Stimulated activated effector memory CD8-positive, alpha-beta T cell treated with anti-CD3 and anti-CD28 coated beads, Interleukin-12 subunit alpha, Interleukin-12 subunit beta, amount 100 ng/mL, for 72 hours (primary cell): ENCODE results near the gene SPRED2.

Source experiments
- ATAC-seq: fragments of 150-1000 bp; cut with Tn5 transposase; 2 replicates; pipeline ENCODE4 v1.10.0; 2021
- DNase-seq, 2 donors: peaks; one replicate each; pipeline ENCODE4 v3.0.0; 2021 to 2022; ENCODE audit warnings: low spot score in 2 of 2
- H3K27ac Mint-ChIP-seq: one replicate; pipeline ENCODE4 v1.8.0; 2022; ENCODE audit warnings: mild to moderate bottlenecking, mixed read lengths
- H3K36me3 Mint-ChIP-seq: one replicate; pipeline ENCODE4 v1.8.0; 2022; ENCODE audit warnings: mild to moderate bottlenecking, mixed read lengths
- H3K4me1 Mint-ChIP-seq: one replicate; pipeline ENCODE4 v1.8.0; 2022; ENCODE audit warnings: mixed read lengths
- H3K4me3 Mint-ChIP-seq: one replicate; pipeline ENCODE4 v1.8.0; 2022; ENCODE audit warnings: mild to moderate bottlenecking, mixed read lengths
- H3K9me3 Mint-ChIP-seq: one replicate; pipeline ENCODE4 v1.8.0; 2022; ENCODE audit warnings: mixed read lengths

Gene SPRED2

DNA sequence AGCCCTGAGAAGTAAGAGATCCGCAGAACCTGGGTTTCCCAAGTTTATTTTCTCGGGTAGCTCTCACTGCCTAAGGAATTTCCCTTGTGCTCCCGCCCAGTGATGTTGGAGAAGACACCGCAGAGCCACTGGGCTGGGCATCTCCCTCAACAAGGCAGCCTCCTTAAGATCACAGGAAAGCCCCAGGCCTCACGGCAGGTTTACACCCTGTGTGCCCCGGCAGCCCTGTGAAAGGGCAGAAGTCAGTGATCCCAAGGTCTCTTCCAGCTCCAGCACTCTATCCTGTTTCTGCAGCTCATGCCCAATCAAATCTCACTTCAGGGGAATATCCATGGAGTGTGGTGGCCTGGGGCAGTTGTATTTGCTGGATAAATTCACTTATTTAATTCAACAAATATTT lies 138.3 kb downstream of the SPRED2 start:
- DNase-seq = no peak
- Mint-ChIP-seq H3K27ac (no peak overlapping the region), H3K4me1 (peaks cover 10% of the 10 kb centered on the region), H3K4me3 (no peak overlapping the region), H3K36me3 (peaks cover 2% of the 10 kb centered on the region), H3K9me3 (no peaks in the 10 kb centered on the region)
- ATAC-seq = no peak

DNA sequence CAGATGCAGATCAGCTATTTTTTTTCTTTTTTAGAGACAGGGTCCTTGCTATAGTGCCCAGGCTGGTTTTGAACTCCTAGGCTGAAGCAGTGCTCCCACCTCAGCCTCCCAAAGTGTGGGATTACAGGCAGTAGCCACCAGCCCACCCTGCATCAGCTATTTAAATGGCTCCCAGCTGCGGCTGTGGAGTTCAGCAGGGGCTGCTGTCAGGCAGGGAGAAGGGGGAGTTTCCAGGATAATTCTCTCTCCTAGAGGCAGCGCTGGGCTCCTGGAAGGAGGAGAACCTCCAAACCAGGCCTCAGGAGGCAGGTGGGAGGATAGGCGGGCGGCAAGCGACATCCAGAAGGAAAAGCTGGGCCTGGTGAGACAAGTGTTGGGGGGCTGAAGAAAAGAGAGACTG lies 139.0 kb downstream of the SPRED2 start:
- DNase-seq = no peak
- no peak overlapping the region for H3K4me3 Mint-ChIP-seq
- H3K4me1 Mint-ChIP-seq = peaks cover 6% of the 10 kb centered on the region
- H3K36me3 Mint-ChIP-seq = no peaks in the 10 kb centered on the region
- ATAC-seq = no peak
- no peak overlapping the region for H3K27ac Mint-ChIP-seq
- H3K9me3 Mint-ChIP-seq = no peaks in the 10 kb centered on the region

DNA sequence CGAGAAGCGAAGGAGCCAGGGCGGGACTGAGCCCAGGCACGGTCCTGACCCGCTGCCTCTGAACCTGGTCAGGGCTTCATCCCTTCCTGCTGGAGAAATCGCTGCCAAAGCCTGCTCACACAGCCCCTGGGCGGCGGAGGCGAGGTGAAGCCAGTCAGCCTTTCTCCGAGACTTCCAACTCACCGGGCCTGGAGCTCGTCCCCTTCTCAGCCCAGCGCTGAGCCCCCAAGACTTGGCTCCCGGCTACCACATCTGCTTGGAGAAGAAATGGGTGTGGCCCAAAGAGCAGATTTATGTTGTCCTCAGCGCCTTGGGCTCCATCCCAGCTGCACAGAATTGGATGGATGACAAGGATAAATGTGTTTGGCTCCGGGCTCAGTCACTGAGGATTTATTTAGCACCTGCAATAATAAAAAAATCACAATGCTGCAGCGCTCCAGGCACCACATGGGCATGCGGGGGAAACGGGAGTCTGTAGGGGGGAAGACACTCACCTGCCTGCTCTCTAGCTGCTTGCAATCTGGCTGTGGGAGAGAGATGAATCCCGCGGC lies 139.9 kb downstream of the SPRED2 start:
- no peaks in the 10 kb centered on the region for H3K9me3 Mint-ChIP-seq
- DNase-seq = no peak
- no peaks in the 10 kb centered on the region for H3K4me1 Mint-ChIP-seq
- no peaks in the 10 kb centered on the region for H3K36me3 Mint-ChIP-seq
- no peak overlapping the region for H3K27ac Mint-ChIP-seq
- ATAC-seq = no peak
- H3K4me3 Mint-ChIP-seq = no peak overlapping the region

DNA sequence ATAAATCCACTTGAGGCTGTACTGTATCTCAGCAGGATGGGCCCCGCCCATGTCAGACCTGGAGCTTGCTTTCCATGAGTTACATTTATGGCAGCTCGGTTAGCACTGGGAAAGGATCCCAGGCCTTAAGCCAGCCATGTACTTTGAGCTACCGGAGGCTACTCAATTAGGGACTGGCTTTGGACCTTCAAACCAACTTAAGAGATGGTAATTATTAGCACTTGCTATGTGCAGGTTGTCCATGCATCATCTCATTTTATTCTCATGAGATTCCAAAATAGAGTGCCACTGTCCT lies 140.3 kb downstream of the SPRED2 start:
- Mint-ChIP-seq H3K4me3 (no peak overlapping the region), H3K9me3 (no peaks in the 10 kb centered on the region), H3K27ac (no peak overlapping the region), H3K4me1 (no peaks in the 10 kb centered on the region), H3K36me3 (no peaks in the 10 kb centered on the region)
- ATAC-seq (no peak), DNase-seq (no peak)

DNA sequence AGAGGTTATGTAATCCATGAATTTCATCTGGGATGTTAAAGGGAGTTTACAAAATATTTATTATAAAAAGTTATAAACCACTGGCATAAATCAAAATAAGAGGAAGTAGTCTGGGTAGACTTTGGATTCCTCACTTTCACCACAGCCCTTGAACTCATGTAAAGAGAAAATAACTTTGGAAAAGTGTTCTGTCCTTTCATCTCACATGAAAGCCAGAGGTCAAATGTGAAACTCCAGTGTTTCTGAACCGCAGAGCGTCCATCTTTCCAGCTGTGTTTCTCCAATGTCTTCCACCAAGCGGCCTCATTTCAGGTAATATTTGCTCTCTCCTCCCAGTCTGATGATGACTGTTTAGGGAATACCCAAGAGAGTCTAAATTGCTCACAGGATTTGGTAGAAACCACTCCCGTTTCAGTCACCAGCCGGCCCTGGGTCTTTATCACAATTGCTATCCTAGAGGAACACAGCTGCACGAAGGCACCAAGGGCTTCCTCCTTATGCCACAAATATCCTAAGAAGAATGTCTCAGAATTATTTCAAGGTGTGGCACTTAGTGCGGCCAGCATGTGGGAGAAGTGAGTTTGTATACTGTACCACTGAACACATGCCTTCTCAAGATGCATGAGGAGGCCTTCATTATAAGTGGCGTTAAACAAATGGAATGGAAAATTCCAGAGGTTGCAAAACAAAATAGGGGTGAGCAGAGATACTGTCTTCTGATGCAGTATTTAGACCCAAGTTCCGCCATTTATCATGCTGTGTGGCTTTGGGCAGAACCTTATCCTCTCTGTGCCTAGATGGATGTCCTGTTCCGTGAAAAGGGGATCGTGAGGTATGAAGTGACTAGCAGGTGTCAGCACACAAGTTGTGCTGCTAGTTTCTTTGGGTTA lies 140.9 kb downstream of the SPRED2 start:
- Mint-ChIP-seq H3K27ac (no peak overlapping the region), H3K36me3 (no peaks in the 10 kb centered on the region), H3K9me3 (no peaks in the 10 kb centered on the region), H3K4me3 (no peak overlapping the region), H3K4me1 (no peaks in the 10 kb centered on the region)
- DNase-seq (no peak), ATAC-seq (no peak)

DNA sequence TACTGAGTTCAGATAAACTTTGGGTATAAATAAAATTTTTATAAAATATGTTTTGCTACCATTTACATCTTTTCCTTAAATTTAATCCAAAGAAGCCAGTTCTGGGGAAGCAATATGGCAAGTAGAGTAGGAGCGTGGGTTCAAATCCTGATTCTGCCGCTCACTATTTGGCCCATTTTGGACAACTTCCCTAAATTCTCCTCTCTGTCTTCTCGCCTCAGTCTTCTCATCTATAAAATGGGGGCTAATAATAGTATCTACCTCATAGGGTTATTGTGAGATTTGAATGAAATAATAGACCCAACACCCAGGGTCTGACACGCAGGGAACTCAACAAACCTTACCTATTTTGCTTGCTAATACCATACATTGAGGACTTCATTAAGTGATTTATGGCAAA lies 145.0 kb downstream of the SPRED2 start:
- Mint-ChIP-seq H3K4me1 (no peaks in the 10 kb centered on the region), H3K36me3 (no peaks in the 10 kb centered on the region), H3K9me3 (no peaks in the 10 kb centered on the region), H3K27ac (no peak overlapping the region), H3K4me3 (no peak overlapping the region)
- ATAC-seq = no peak
- DNase-seq = no peak

DNA sequence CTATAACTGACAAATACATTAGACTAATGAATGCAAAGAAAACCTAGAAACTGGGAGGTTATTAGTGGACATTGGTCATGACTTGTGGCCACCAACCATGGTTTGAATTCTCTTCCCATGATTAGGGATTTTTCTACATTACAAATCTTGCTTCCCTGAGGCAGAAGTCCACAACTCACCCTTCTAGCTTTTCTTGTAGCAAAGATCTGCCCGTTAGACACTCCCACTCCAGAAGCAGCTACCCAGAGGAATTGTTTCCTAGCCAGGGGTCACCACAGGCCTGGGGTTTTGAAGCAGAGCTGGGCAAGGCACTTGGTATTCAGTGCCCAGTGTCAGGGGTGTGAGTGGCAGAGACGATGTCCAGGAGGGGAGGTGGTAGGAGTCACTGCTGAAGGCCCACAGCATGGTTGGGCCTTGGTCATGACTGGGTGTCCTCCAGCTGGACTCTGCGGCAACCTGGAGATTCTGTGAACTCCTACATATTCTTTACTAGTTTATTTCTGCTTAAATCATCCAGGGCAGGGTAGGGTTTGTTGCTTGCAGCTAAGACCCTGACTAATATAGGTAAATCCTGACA lies 149.8 kb downstream of the SPRED2 start:
- DNase-seq (no peak), ATAC-seq (no peak)
- no peaks in the 10 kb centered on the region for H3K36me3 Mint-ChIP-seq
- H3K4me3 Mint-ChIP-seq = no peak overlapping the region
- H3K9me3 Mint-ChIP-seq = no peaks in the 10 kb centered on the region
- no peak overlapping the region for H3K27ac Mint-ChIP-seq
- H3K4me1 Mint-ChIP-seq = peaks cover 11% of the 10 kb centered on the region

DNA sequence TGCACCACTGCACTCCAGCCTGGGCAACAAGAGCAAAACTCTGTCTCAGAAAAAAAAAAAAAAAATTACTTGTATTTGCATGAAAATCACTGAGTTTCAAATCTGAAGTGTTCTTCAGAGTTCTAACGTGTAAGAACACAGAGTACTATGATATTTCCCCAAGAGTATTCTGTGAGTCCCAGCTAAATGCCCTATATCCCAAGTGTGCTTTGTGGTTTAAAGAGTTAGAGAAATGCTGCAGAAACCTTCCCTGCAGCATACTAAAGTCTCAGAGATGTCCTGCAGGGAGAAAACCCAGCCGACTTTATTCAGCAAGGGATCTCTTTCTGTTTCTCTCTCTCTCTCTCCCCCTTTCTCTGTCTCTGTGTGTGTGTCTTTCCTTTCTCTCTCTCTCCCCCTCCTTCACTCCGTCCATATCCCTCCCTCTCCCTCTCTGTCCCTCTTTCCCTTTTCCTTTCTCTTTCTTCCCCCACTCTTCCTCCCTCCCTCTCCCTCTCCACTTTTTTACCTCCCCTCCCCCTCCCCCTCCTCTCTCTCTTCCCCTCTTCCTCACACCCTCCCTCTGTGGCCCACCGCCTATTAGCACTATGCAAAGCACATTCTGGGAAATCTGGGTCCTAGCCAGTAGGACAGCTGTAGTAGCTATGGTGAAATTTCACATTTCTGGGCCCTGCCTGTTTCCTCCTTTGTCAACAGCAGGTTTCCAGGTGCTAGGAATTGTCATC lies 150.6 kb downstream of the SPRED2 start:
- no peak overlapping the region for H3K27ac Mint-ChIP-seq
- ATAC-seq = no peak
- H3K36me3 Mint-ChIP-seq = no peaks in the 10 kb centered on the region
- no peaks in the 10 kb centered on the region for H3K9me3 Mint-ChIP-seq
- DNase-seq = no peak
- peaks cover 11% of the 10 kb centered on the region for H3K4me1 Mint-ChIP-seq
- no peak overlapping the region for H3K4me3 Mint-ChIP-seq

DNA sequence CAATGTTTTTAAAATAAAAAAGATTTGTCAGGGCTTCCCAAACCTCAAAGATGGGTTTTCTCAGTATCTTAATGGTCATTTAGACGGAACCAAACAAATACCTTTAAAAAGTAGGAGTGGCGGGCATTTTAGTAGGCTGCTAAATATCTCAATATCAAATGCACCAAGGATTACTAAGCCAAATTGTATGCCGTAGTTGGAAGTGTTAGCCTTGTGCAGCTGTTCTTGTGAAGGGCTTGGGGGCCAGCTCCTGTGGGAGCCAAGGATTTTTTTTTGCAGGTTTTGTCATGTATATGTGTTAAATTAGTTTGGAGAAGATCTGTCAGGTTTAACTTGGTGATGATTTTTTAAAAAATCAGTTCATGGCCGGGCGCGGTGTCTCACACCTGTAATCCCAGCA lies 152.6 kb downstream of the SPRED2 start:
- DNase-seq = no peak
- ATAC-seq = no peak

DNA sequence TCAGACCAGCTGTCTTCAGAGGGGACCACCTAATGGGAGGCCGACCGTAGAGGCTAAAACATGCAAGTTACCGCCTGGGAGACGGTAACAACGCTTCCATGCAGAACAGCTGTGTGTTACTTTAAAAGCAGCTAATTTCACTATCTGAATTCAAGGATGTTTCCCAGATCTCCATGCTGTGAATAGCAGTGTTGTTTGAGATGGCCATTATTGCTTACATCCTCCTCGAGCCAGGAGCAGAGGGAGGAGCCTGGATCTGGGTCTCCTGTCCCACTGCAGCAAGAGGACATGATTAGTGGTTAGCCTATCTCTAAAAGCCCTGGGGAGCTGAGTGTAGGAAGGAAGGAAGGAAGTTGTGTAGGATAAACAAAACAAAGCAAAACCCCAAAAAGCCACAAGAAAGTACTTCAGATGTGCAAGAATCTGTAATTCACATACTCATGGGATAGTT lies 153.8 kb downstream of the SPRED2 start:
- Mint-ChIP-seq H3K4me3 (no peak overlapping the region), H3K27ac (no peak overlapping the region), H3K9me3 (no peaks in the 10 kb centered on the region), H3K4me1 (peaks cover 11% of the 10 kb centered on the region), H3K36me3 (peaks cover 17% of the 10 kb centered on the region)
- ATAC-seq (no peak), DNase-seq (no peak)

More for the DNA sequence above, 152.6 kb downstream of the SPRED2 start:
- H3K9me3 Mint-ChIP-seq = no peaks in the 10 kb centered on the region
- H3K4me3 Mint-ChIP-seq = no peak overlapping the region
- peaks cover 11% of the 10 kb centered on the region for H3K4me1 Mint-ChIP-seq
- H3K27ac Mint-ChIP-seq = no peak overlapping the region
- peaks cover 8% of the 10 kb centered on the region for H3K36me3 Mint-ChIP-seq

DNA sequence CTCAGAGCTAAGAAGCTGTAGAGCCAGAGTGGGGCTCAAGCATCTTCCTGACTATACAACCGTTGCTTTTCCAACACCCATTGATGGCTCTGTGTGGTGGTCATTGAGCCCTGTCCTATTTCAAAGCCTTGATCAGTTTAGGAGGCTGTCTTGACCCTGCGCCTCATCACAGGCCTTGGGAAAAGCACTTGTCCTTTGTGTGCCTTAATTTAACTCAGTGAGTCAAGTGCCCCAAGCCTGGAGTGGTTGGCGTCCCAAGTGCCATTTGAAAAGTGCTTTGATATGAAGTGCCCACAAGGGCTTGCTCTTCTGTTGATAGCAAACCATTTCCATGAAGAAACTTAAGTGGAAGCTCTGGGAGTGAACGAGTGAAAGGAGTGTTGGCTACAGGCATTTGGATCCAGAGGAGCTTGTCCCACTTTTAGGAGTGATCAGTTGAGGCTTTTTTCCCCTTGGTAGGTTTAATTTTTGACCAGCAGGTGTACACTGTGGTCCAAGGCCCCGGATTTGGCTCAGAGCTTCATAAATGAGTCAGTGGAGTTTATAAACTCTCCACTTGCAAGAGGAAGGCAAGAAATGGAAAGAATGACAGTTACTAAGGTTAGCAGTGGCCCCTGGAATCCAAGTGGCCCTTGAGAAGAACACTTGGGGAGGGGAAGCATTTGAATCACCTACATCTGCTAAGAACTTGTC lies 154.5 kb downstream of the SPRED2 start:
- peaks cover 24% of the 10 kb centered on the region for H3K36me3 Mint-ChIP-seq
- H3K4me1 Mint-ChIP-seq = peaks cover 11% of the 10 kb centered on the region
- ATAC-seq = peak; percentile 51
- no peaks in the 10 kb centered on the region for H3K9me3 Mint-ChIP-seq
- no peak for DNase-seq
- H3K27ac Mint-ChIP-seq = no peak overlapping the region
- no peak overlapping the region for H3K4me3 Mint-ChIP-seq

DNA sequence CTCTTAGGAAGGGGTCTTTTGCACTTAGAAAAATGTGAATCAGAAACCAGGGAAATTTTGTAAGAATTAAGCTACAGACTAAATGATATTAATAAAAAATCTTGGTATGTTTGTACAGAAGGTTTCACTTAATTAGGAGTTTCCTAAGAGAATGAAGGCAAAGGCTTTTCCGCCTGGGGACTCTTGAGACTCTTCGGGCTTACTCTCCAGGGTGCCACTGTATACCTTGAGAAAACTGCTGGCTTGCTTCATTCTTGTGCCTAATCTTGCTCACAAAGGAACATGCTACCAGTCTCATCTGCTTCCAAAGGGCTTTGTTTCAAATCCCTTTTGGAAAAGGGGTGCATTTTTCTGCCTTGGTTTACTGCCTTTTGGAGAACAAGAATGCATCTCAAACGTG lies 155.3 kb downstream of the SPRED2 start:
- no peak overlapping the region for H3K4me3 Mint-ChIP-seq
- H3K9me3 Mint-ChIP-seq = no peaks in the 10 kb centered on the region
- no peak overlapping the region for H3K27ac Mint-ChIP-seq
- H3K4me1 Mint-ChIP-seq = peaks cover 11% of the 10 kb centered on the region
- no peak for DNase-seq
- H3K36me3 Mint-ChIP-seq = peaks cover 32% of the 10 kb centered on the region
- no peak for ATAC-seq

DNA sequence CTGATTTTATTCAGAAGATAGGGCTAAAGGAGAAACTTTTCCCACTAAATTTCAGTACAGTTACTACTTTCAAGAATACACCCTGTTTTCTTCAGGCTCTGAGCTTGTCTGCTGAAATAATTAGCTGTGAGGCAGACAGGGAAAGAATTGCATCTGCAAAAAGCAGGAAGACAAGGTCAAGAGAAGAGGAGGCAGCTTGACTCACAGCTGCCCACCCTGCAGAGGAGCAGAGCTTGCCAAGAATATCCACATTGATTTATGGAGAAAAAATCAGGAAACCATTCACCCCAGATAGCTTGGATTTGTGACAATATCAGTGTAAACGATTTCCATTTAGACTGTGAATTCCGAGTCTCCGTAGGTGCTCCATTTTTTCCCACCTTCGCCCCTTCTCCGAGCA lies 155.8 kb downstream of the SPRED2 start:
- H3K4me3 Mint-ChIP-seq = no peak overlapping the region
- ATAC-seq = no peak
- no peak for DNase-seq
- peaks cover 11% of the 10 kb centered on the region for H3K4me1 Mint-ChIP-seq
- H3K27ac Mint-ChIP-seq = no peak overlapping the region
- H3K36me3 Mint-ChIP-seq = peaks cover 37% of the 10 kb centered on the region
- H3K9me3 Mint-ChIP-seq = no peaks in the 10 kb centered on the region

DNA sequence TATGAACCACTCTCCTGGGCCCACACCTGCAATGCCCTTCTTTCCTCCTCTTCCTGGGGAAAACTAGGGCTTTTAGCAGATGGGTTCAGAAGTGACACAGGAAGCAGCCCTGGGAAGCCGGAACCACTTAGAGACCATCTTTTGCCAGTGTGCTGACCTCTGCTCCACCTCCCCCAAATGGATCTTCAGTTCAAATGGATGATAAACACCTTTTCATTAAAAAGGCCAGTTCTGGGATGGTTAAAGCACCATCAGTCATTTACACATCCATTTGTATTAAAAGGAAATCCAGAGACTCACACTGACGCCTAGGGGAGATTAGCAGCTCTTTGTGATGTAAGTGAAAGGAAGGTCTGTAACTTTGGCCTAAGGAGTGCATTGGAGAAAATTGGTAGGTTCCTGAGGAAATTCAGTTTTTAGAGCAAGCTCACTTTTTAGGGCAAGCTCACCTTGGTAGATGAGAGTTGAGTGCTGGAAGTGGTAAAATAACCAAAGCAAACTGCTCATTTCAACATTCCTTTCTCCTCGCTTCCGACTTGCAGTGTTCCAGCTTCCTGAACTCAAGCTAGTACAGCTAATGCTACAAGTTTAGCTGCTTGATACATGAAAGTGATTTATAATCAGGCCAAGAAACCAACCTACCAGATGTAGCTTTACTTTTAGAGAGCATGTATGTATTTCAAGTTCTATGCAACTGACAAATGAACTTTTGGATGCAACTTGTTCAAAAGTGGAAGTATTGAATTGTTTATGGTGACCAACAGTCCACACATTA lies 157.1 kb downstream of the SPRED2 start:
- ATAC-seq = no peak
- no peak overlapping the region for H3K4me3 Mint-ChIP-seq
- H3K27ac Mint-ChIP-seq = peak overlapping the region; percentile 43
- no peaks in the 10 kb centered on the region for H3K9me3 Mint-ChIP-seq
- H3K36me3 Mint-ChIP-seq = peaks cover 50% of the 10 kb centered on the region
- H3K4me1 Mint-ChIP-seq = peaks cover 11% of the 10 kb centered on the region
- DNase-seq = no peak
